Activated T-cell treated with anti-CD3 and anti-CD28 coated beads, Interleukin-2, amount 50 U/mL, for 72 hours (primary cell): ENCODE measurements around the gene CHCT1. TPM values are rescaled to one million over a fixed set of nuclear protein-coding genes. Genes with fewer than 3 reads are reported as not detected.
A peak's percentile ranks its signal among the peaks of the same experiment; 100 is the strongest.

Source experiments
- ATAC-seq, 2 donors: fragments of 150-1000 bp; cut with Tn5 transposase; replicated peaks in 1 of 2; 2 replicates each; pipeline ENCODE4 v1.10.0; 2021; ENCODE audit warnings: moderate library complexity in 2 of 2, mild to moderate bottlenecking in 1 of 2
- DNase-seq, 2 donors: peaks; one replicate each; pipeline ENCODE4 v3.0.0; 2021 to 2022; ENCODE audit warnings: mixed read lengths in 1 of 2
- H3K27ac Mint-ChIP-seq: one replicate; pipeline ENCODE4 v1.8.0; 2022; ENCODE audit warnings: mild to moderate bottlenecking, moderate library complexity, mixed read lengths
- H3K27me3 Mint-ChIP-seq: one replicate; pipeline ENCODE4 v1.8.0; 2022; ENCODE audit warnings: low read depth, mixed read lengths
- H3K36me3 Mint-ChIP-seq, 2 donors: one replicate each; pipeline ENCODE4 v1.8.0; 2022; ENCODE audit warnings: mixed read lengths in 2 of 2, mild to moderate bottlenecking in 1 of 2; ENCODE audit not compliant: insufficient read depth in 2 of 2
- H3K4me1 Mint-ChIP-seq: one replicate; pipeline ENCODE4 v1.8.0; 2022; ENCODE audit warnings: low read depth, mixed read lengths
- H3K4me3 Mint-ChIP-seq, 2 donors: one replicate each; pipeline ENCODE4 v1.8.0; 2022; ENCODE audit warnings: mild to moderate bottlenecking in 2 of 2, mixed read lengths in 2 of 2, moderate library complexity in 2 of 2
- H3K9me3 Mint-ChIP-seq, 2 donors: one replicate each; pipeline ENCODE4 v1.8.0; 2022; ENCODE audit warnings: mixed read lengths in 2 of 2
- total RNA-seq, 2 donors: library from RNA; stranded (reverse); gene quantifications; one replicate each; pipeline ENCODE4 v1.2.3, GENCODE V29; 2022

The CHCT1 gene
- total RNA-seq, 2 donors from 2014 or later = 0.46 to 0.67 TPM

DNA sequence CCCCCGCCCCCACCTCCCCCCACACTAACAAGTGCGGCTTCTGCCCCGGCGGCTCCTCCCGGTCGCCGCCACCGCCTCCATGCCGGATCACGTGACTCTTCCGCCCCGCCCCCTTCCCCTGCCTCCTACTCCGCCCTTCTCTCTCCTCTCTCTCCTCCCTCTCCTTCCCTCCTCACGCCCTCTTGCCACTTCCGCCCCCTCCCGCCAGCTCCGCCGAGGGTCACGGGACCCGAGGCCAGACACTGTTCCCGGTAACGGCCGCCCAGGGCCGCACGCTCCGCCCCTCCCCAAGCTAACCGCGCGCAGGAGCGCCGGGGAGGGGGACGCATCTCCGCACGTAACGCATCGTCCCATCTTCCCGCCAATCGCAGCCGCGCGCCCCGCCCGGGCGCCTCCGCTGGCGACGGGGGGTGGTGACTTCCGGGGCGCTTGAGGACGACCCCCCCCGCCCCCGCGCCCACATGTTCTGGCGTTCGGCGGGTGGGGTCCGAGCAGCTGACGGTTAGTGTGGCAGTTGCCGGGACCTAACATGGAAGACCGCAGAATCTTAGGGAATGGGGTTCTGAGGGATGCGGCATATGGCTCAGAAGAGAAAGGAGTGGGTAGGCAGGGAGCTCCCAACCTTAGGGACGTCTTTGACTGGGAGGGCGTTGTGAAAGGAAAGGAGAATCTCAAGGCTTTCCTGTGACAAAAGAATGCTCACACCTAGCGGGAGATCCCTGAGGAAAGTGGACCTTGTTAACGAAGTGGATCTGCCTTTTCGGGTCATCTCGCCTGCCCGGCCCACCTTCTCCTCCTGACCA, 30.0 kb upstream of the CHCT1 start, which contains the start of gene USP32:
TSS of gene USP32 (minus strand) at position 92 of the 803 bp plus-strand sequence. CDS start 194 bp downstream, outside the sequence.
- H3K27me3 Mint-ChIP-seq = no peaks in the 10 kb centered on the region
- peak within 1 kb of the TSS; percentile 91 for H3K27ac Mint-ChIP-seq
- H3K36me3 Mint-ChIP-seq = peaks cover 4 to 5% of the 10 kb centered on the region in 2 donors
- H3K4me1 Mint-ChIP-seq = peaks cover 50% of the 10 kb centered on the region
- DNase-seq = peak; percentile 98 to 100
- no peaks in the 10 kb centered on the region for H3K9me3 Mint-ChIP-seq
- H3K4me3 Mint-ChIP-seq = peak within 1 kb of the TSS; percentile 91 to 95
- ATAC-seq = peak; percentile 91 to 93

DNA sequence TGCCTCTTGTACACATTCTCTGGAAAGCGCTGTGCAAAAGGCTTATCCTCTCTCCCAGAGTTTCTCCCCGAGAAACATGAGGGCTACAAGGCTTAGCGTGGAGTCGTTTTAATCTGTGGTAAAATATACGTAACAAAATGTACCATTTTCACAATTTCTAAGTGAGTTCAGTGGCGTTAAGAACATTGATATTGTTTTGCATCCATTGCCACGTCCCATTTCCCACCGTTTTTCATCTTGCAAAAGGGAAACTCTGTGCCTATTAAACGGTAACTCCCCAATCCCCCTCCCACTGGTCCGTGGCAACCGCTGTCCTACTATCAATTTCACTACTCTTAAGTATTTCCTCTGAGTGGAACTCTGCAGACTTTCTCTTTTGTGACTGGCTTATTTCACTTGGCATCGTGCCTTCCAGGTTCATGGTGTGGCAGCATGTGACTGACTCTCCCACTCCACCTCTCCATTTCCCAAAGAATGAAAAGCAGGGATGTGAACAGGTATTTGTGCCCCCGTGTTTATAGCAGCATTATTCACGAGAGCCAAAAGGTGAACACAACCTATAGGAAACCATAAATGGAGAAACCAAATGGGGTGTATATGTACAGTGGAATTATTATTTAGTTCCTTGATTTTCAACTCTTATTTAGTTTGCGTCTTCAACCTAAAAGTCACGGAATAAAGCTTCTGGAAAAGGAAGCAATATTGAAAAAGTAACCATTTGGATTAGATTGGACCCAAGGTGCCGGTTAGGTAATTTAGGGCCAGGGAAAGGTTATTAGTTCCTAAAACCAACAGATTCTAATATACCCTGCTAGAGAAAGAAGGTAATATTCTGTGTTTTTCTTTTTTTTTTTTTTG, 29.2 kb upstream of the CHCT1 start:
- H3K36me3 Mint-ChIP-seq = peaks cover 4 to 5% of the 10 kb centered on the region in 2 donors
- H3K4me1 Mint-ChIP-seq = peaks cover 48% of the 10 kb centered on the region
- H3K9me3 Mint-ChIP-seq = no peaks in the 10 kb centered on the region
- H3K4me3 Mint-ChIP-seq = peak overlapping the region; percentile 91 to 95
- ATAC-seq (no peak), DNase-seq (peak; percentile 32 to 41)
- H3K27ac Mint-ChIP-seq = peak overlapping the region; percentile 91
- no peaks in the 10 kb centered on the region for H3K27me3 Mint-ChIP-seq

DNA sequence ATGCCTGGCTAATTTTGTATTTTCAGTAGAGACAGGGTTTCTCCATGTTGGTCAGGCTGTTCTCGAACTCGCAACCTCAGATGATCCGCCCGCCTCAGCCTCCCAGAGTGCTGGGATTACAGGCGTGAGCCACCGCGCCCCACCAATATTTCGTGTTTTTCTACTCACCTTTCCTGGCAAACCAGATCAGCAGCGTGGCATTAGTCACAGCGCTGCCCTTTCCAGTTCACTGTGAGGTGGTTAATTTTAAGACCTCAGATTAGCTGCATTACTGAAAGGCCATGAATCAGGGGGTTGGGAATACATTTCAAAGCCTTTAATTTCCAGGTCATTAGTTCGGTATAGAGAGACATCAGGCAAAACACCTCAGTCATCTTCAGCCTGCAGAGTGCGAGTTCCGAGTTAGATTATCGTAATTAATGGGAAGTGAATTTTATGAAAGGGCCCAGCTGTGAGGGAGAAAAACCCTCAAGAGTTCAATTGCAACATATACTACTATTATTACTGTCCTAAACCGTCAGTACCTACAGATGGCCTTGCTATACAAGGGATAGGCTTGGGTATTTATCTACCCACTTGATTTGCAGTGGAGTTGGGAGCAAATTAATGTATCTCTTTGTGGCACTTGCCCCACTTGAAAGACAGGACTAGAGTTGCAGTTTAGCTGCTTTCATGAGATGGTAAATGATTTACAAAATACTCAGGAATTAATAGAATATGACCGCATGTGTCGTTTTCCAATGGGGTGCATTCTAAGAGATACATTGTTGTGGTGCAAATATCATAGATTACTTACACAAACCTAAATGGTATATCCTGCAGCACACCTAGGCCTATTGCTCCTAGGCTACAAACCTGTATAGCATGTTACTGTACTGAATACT, 28.2 kb upstream of the CHCT1 start:
- Mint-ChIP-seq H3K27ac (no peak overlapping the region), H3K9me3 (no peaks in the 10 kb centered on the region), H3K36me3 (peaks cover 4 to 5% of the 10 kb centered on the region in 2 donors), H3K27me3 (no peaks in the 10 kb centered on the region), H3K4me1 (peaks cover 38% of the 10 kb centered on the region), H3K4me3 (no peak overlapping the region)
- no peak for ATAC-seq
- DNase-seq = no peak

DNA sequence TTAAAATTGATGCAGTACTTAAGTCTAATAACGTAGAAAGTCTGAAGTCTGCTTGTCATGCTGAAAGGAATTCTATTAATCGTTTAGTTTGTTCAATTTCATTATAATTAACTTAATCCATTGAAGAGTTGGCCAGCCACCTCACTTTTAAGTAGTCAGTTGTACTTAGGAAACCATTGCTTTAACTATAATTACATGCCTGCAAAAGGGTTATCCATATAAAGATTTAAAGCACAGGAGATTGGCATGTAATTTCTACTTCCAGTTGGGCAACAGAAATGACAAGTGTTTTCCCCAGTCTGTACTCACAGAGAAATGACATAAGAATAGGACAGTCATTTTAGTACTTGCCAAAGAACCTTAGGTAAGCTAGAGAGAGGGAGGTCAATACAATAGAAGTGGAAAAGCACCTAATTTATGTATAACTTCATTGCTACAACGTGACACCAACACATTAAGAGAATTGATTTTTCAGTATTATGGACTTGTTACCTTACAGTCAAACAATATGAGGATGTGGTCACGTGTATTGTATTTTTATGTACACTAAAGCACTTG, 26.7 kb upstream of the CHCT1 start:
- Mint-ChIP-seq H3K36me3 (peaks cover 4 to 5% of the 10 kb centered on the region in 2 donors), H3K4me1 (peaks cover 24% of the 10 kb centered on the region), H3K27ac (peak overlapping the region; percentile 45), H3K27me3 (no peaks in the 10 kb centered on the region), H3K4me3 (peak overlapping the region in 1 of 2 donors; percentile 42), H3K9me3 (no peaks in the 10 kb centered on the region)
- DNase-seq (no peak), ATAC-seq (peak; percentile 12 to 35)

DNA sequence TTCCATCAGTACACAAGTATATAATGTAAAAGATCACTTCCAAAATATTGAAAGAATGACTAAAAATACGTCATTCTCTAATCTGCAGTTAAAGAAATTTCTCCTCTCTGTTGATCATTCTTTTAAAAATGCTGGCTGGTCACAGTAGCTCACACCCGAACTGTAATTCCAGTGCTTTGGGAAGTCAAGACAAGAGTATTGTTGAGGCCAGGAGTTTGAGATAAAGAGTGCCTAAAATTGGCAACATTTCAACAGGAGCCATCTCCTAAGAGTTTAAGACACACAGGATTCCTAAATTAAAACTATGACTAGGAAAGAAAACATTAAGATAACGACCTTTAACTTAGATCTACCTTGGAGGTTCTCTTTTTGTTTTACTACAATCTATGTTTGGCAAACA, 25.9 kb upstream of the CHCT1 start:
- ATAC-seq (no peak), DNase-seq (no peak)
- H3K4me3 Mint-ChIP-seq = no peak overlapping the region
- H3K9me3 Mint-ChIP-seq = no peaks in the 10 kb centered on the region
- H3K27me3 Mint-ChIP-seq = no peaks in the 10 kb centered on the region
- H3K36me3 Mint-ChIP-seq = peaks cover 0 to 2% of the 10 kb centered on the region in 2 donors
- no peak overlapping the region for H3K27ac Mint-ChIP-seq
- H3K4me1 Mint-ChIP-seq = peaks cover 16% of the 10 kb centered on the region

DNA sequence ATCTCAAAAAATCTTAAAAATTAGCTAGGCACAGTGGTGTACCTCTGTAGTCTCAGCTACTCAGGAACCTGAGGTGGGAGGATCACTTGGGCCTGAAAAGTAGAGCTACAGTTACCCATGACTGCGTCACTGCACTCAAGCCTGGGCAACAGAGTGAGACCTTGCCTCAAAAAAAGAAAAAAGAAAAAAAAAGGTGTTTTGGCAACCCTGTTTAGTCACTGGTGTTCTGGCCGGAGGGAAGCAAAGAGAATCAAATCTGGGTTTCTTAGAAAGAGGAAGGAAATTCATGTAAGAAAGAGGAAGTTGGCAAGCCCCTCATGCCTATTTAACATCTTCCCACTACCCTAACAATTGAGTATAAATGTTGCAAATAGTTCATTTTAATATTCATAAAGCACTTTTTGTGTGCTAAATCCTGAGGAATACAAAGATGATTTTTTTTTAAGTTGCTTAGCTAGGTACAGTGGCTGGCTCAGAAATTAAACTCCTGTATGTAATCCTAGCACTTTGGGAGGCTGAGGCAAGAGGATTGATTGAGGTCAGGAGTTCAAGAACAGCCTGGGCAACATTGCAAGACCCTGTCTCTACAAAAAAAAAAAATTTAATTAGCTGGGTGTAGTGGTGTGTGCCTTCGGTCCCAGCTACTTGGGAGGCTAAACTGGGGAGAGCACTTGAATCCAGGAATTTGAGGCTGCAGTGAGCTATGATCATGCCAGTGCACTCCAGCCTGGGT, 23.9 kb upstream of the CHCT1 start:
- Mint-ChIP-seq H3K36me3 (no peaks in the 10 kb centered on the region), H3K4me3 (no peak overlapping the region), H3K27me3 (no peaks in the 10 kb centered on the region), H3K27ac (peak overlapping the region; percentile 79), H3K4me1 (peaks cover 16% of the 10 kb centered on the region), H3K9me3 (no peaks in the 10 kb centered on the region)
- DNase-seq (no peak), ATAC-seq (no peak)

DNA sequence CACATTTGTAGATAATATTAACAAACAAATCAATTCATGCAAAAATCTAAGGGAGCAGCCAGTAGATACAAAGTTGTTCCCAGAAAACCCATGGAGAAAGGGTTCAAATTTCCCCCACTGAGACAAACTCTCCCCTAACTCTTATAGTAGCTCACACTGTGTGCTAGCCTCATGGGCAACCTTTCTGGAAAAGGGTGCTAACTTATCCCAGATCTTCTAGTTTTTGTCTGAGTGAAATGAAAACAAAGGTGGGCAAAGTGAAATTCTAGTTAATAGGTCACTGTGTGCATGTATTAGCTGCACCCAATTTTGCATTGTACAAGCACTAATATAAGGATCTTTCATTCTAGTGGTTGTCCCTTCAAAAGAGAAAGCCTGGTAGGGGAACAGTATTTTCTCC, 20.5 kb upstream of the CHCT1 start:
- no peak for DNase-seq
- Mint-ChIP-seq H3K36me3 (no peaks in the 10 kb centered on the region), H3K4me1 (no peaks in the 10 kb centered on the region), H3K27ac (no peak overlapping the region), H3K9me3 (no peaks in the 10 kb centered on the region), H3K4me3 (no peak overlapping the region), H3K27me3 (no peaks in the 10 kb centered on the region)
- ATAC-seq = no peak

DNA sequence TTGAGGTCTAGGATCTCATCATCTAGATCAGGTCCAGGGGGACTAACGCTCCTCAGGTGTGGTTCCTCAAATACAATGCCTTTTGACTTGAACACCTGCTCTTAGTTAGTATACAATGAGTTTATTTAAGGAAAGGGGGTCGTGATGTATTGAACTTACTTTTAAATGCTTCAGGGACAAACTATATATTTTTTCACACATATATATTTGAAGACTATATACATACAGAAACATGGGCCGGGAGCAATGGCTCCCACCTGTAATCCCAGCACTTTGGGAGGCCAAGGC, 18.8 kb upstream of the CHCT1 start:
- Mint-ChIP-seq H3K4me1 (no peaks in the 10 kb centered on the region), H3K27me3 (no peaks in the 10 kb centered on the region), H3K9me3 (no peaks in the 10 kb centered on the region), H3K4me3 (no peak overlapping the region), H3K36me3 (no peaks in the 10 kb centered on the region), H3K27ac (no peak overlapping the region)
- DNase-seq (no peak), ATAC-seq (no peak)

DNA sequence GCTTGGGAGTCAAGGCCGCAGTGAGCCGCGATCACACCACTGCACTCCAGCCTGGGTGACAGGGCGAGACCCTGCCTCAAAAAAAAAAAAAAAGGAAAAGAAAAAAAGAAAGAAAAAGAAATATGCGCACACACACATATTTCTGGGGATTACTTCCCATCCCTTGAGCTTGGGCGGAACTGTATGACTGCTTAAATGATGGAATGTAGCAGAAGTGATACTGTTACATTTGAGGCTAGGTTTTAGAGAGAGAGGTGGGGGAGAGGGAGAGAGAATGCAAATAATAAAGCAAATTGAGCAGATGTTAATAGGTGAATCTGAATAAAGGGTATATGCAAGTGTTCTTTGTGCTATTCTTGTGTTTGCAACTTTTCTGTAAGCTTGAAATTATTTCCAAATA, 18.3 kb upstream of the CHCT1 start:
- no peak overlapping the region for H3K27ac Mint-ChIP-seq
- no peak overlapping the region for H3K4me3 Mint-ChIP-seq
- no peaks in the 10 kb centered on the region for H3K36me3 Mint-ChIP-seq
- DNase-seq (no peak), ATAC-seq (no peak)
- H3K9me3 Mint-ChIP-seq = no peaks in the 10 kb centered on the region
- no peaks in the 10 kb centered on the region for H3K27me3 Mint-ChIP-seq
- no peaks in the 10 kb centered on the region for H3K4me1 Mint-ChIP-seq

DNA sequence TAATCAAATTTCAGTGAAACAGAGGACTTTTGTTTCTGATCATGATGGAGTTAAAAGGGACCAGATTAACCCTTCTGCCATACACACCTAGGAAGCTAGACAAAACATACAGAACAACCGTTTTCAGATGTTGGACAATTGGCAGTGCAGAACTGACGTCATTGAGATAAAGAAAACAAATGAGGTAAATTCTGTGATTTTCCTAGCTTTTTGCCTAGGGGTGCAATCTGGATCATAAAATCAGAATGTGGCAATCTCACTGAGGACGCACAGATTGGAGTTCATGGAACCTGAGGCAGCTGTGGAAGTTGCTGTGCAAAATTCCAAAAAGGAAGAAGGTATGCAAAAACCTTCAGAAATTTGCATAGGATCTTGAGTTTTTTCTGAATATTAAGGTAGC, 15.4 kb upstream of the CHCT1 start:
- no peak overlapping the region for H3K4me3 Mint-ChIP-seq
- no peak for ATAC-seq

DNA sequence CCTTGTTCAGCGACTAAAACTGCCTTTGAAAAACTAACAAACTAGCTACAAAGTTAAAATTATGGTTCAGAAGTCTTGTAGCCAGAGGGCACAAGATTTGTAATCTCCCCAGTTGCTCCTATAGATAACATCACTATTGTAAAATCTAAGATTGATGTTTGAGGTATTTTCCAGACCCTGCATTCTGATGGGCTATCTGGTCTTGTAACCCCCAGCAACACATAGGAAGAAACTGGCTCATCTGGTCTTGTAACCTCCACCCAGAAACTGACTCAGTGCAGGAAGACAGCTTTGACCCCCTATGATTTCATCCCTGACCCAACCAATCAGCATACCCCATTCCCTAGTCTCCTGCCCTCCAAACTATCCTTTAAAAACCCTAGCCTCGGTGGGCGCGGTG, 12.3 kb upstream of the CHCT1 start:
- H3K27ac Mint-ChIP-seq = no peak overlapping the region

More for the DNA sequence above, 15.4 kb upstream of the CHCT1 start:
- no peak for DNase-seq
- Mint-ChIP-seq H3K27ac (no peak overlapping the region), H3K9me3 (no peaks in the 10 kb centered on the region), H3K36me3 (no peaks in the 10 kb centered on the region), H3K4me1 (no peaks in the 10 kb centered on the region), H3K27me3 (no peaks in the 10 kb centered on the region)

DNA sequence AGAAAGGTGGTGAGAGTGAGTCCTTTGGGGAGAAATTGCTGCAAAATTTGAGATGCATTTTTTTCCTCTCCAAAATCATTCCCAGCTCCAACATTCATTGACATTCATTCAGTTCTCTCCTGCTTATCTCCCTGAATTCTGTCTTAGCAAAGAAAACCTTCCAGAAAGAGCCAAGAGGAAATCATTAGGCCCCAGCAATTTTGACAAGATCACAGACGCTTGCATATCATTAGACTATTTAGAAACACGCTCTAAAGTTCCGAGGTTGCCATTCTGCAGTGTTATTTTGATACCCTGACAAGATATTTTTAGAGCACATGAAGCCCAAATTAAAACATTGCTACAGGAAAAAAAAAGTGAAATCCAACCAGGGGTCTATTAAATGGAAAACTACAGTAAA, 9.6 kb upstream of the CHCT1 start:
- ATAC-seq (no peak), DNase-seq (no peak)
- no peak overlapping the region for H3K4me3 Mint-ChIP-seq
- H3K27me3 Mint-ChIP-seq = no peaks in the 10 kb centered on the region
- H3K9me3 Mint-ChIP-seq = no peaks in the 10 kb centered on the region
- H3K27ac Mint-ChIP-seq = no peak overlapping the region
- no peaks in the 10 kb centered on the region for H3K4me1 Mint-ChIP-seq
- no peaks in the 10 kb centered on the region for H3K36me3 Mint-ChIP-seq

More for the DNA sequence above, 12.3 kb upstream of the CHCT1 start:
- no peak for ATAC-seq
- Mint-ChIP-seq H3K4me3 (no peak overlapping the region), H3K27me3 (no peaks in the 10 kb centered on the region), H3K36me3 (no peaks in the 10 kb centered on the region), H3K4me1 (no peaks in the 10 kb centered on the region), H3K9me3 (no peaks in the 10 kb centered on the region)
- DNase-seq = no peak
